Measurements from ENCODE around the gene PRKG1.
"Not testable (repeated sequence)": the region's sequence is repeated elsewhere in the genome, so short reads cannot be mapped to it uniquely, and the experiment has no call there.

The PRKG1 gene

DNA sequence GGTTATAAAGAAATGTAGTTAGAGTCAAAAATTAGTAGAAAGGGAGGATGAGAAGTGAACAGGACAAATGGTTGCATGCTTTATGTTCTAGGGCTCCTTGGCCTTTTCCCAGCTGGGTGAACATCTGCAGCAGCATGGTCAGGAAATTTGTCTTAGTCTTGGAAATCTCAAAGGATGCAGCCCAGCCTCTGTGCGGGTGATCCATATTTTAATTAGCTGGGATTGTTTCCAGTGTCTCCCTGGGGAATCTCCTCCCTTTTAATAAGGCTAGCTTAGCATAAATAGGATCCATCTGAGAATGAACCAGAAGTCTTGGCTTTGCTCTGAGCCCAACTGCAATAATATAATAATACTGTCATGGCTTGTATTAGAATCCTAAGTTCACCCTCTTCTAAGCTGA is 198.3 kb downstream of the PRKG1 start:
- H3K4me1 ChIP-seq (ENCODE audit: insufficient read depth, low read length, poor library complexity, severe bottlenecking) = no peaks in the 10 kb centered on the region
- no peaks in the 10 kb centered on the region for H3F3A ChIP-seq (ENCODE audit: low read depth)
- no peak overlapping the region for H3K4me2 ChIP-seq (ENCODE audit: low read depth, low read length, poor library complexity, severe bottlenecking)
- H3K27me3 ChIP-seq (ENCODE audit: insufficient read depth, low read length, poor library complexity, severe bottlenecking) = no peaks in the 10 kb centered on the region
- no peak overlapping the region for H2AFZ ChIP-seq (ENCODE audit: low read length)
- H3K36me3 ChIP-seq (ENCODE audit: insufficient read depth, low read length) = no peaks in the 10 kb centered on the region
- no peaks in the 10 kb centered on the region for H3K9me2 ChIP-seq (replicated peaks; ENCODE audit: low read depth, low read length)
- no peaks in the 10 kb centered on the region for H4K20me1 ChIP-seq (ENCODE audit: insufficient read depth, low read length, poor library complexity, severe bottlenecking)
- no peaks in the 10 kb centered on the region for H3K79me2 ChIP-seq (ENCODE audit: insufficient read depth, low read length)
- H3K9me3 ChIP-seq (ENCODE audit: insufficient read depth, low read depth, low read length) = no peaks in the 10 kb centered on the region
- TF ChIP-seq, protein P1, sequence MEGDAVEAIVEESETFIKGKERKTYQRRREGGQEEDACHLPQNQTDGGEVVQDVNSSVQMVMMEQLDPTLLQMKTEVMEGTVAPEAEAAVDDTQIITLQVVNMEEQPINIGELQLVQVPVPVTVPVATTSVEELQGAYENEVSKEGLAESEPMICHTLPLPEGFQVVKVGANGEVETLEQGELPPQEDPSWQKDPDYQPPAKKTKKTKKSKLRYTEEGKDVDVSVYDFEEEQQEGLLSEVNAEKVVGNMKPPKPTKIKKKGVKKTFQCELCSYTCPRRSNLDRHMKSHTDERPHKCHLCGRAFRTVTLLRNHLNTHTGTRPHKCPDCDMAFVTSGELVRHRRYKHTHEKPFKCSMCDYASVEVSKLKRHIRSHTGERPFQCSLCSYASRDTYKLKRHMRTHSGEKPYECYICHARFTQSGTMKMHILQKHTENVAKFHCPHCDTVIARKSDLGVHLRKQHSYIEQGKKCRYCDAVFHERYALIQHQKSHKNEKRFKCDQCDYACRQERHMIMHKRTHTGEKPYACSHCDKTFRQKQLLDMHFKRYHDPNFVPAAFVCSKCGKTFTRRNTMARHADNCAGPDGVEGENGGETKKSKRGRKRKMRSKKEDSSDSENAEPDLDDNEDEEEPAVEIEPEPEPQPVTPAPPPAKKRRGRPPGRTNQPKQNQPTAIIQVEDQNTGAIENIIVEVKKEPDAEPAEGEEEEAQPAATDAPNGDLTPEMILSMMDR (conservative IDR thresholded peaks at IDR 0.05; ENCODE audit: low read length) = no peak
- no peak for TF ChIP-seq EZH2phosphoT487 (IDR thresholded peaks at IDR 0.05; ENCODE audit: borderline replicate concordance)
- no peak overlapping the region for H3K4me3 ChIP-seq (ENCODE audit: low read length, poor library complexity, severe bottlenecking)
- H3K9ac ChIP-seq (ENCODE audit: low read depth, low read length, poor library complexity, severe bottlenecking) = no peak overlapping the region

GRCh38 chr10:51273574-51273973 is 199.3 kb downstream of the PRKG1 start:
- Histone ChIP-seq H2AFZ (ENCODE audit: low read length) (no peak overlapping the region), H3K79me2 (ENCODE audit: insufficient read depth, low read length) (no peaks in the 10 kb centered on the region), H3K9me3 (ENCODE audit: insufficient read depth, low read depth, low read length) (no peaks in the 10 kb centered on the region), H3F3A (ENCODE audit: low read depth) (no peaks in the 10 kb centered on the region), H3K4me2 (ENCODE audit: low read depth, low read length, poor library complexity, severe bottlenecking) (no peak overlapping the region), H3K9ac (ENCODE audit: low read depth, low read length, poor library complexity, severe bottlenecking) (no peak overlapping the region), H3K27me3 (ENCODE audit: insufficient read depth, low read length, poor library complexity, severe bottlenecking) (no peaks in the 10 kb centered on the region), H3K9me2 (replicated peaks; ENCODE audit: low read depth, low read length) (no peaks in the 10 kb centered on the region), H4K20me1 (ENCODE audit: insufficient read depth, low read length, poor library complexity, severe bottlenecking) (no peaks in the 10 kb centered on the region), H3K36me3 (ENCODE audit: insufficient read depth, low read length) (no peaks in the 10 kb centered on the region), H3K4me3 (ENCODE audit: low read length, poor library complexity, severe bottlenecking) (no peak overlapping the region), H3K4me1 (ENCODE audit: insufficient read depth, low read length, poor library complexity, severe bottlenecking) (no peaks in the 10 kb centered on the region)
- TF ChIP-seq EZH2phosphoT487 (IDR thresholded peaks at IDR 0.05; ENCODE audit: borderline replicate concordance) = no peak
- TF ChIP-seq, protein P1 (conservative IDR thresholded peaks at IDR 0.05; ENCODE audit: low read length) = no peak

- H3K9me3 ChIP-seq (ENCODE audit: insufficient read depth, low read depth, low read length) = not testable (repeated sequence)
Observed at GRCh38 chr10:51276097-51276496, 201.8 kb downstream of the PRKG1 start.

DNA sequence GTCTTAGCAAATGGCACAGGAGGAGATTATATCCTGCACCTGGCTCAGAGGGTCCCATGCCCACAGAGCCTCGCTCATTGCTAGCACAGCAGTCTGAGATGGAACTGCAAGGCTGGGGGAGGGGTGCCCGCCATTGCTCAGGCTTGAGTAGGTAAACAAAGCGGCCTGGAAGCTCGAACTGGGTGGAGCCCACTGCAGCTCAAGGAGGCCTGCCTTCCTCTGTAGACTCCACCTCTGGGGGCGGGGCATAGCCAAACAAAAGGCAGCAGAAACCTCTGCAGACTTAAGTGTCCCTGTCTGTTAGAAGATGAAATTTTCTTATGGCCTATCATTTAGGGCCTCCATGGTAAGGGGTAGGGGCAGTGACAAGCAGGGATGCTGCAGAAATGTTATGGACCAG is 207.1 kb downstream of the PRKG1 start:
- H3K4me2 ChIP-seq (ENCODE audit: low read depth, low read length, poor library complexity, severe bottlenecking) = not testable (repeated sequence)

More at GRCh38 chr10:51276097-51276496, 201.8 kb downstream of the PRKG1 start:
- H3K4me1 ChIP-seq (ENCODE audit: insufficient read depth, low read length, poor library complexity, severe bottlenecking); H4K20me1 ChIP-seq (ENCODE audit: insufficient read depth, low read length, poor library complexity, severe bottlenecking); H3K4me2 ChIP-seq (ENCODE audit: low read depth, low read length, poor library complexity, severe bottlenecking); H3F3A ChIP-seq (ENCODE audit: low read depth); H3K27me3 ChIP-seq (ENCODE audit: insufficient read depth, low read length, poor library complexity, severe bottlenecking); H3K79me2 ChIP-seq (ENCODE audit: insufficient read depth, low read length); H3K36me3 ChIP-seq (ENCODE audit: insufficient read depth, low read length); H3K4me3 ChIP-seq (ENCODE audit: low read length, poor library complexity, severe bottlenecking); H3K9me2 ChIP-seq (replicated peaks; ENCODE audit: low read depth, low read length); H2AFZ ChIP-seq (ENCODE audit: low read length); H3K9ac ChIP-seq (ENCODE audit: low read depth, low read length, poor library complexity, severe bottlenecking): not testable (repeated sequence)

More for the DNA sequence above, 207.1 kb downstream of the PRKG1 start:
- H2AFZ ChIP-seq (ENCODE audit: low read length); H3K27me3 ChIP-seq (ENCODE audit: insufficient read depth, low read length, poor library complexity, severe bottlenecking); H3K4me3 ChIP-seq (ENCODE audit: low read length, poor library complexity, severe bottlenecking); H3K4me1 ChIP-seq (ENCODE audit: insufficient read depth, low read length, poor library complexity, severe bottlenecking); H3K9me3 ChIP-seq (ENCODE audit: insufficient read depth, low read depth, low read length); H3K9ac ChIP-seq (ENCODE audit: low read depth, low read length, poor library complexity, severe bottlenecking); H3K9me2 ChIP-seq (replicated peaks; ENCODE audit: low read depth, low read length); H3K36me3 ChIP-seq (ENCODE audit: insufficient read depth, low read length); H3F3A ChIP-seq (ENCODE audit: low read depth); H3K79me2 ChIP-seq (ENCODE audit: insufficient read depth, low read length); H4K20me1 ChIP-seq (ENCODE audit: insufficient read depth, low read length, poor library complexity, severe bottlenecking): not testable (repeated sequence)

Data from Loucy (cell line).